ENCODE data around the gene CCDC34. TPM values are rescaled to one million over a fixed set of nuclear protein-coding genes. Genes with fewer than 3 reads are reported as not detected.

The CCDC34 gene
- total RNA-seq, 4 donors from 2014 or later: 1.3 to 10.4 (median 5.2) TPM

GRCh38 chr11:27291302-27291889, 71.6 kb downstream of the CCDC34 start:
- TF ChIP-seq CTCF (IDR thresholded peaks at IDR 0.05) (peak in 1 of 6 experiments; percentile 18), POLR2A (IDR thresholded peaks at IDR 0.05) (no peak)
- DNase-seq: no peak
- H3K27ac ChIP-seq: peak overlapping the region in 1 of 4 donors; percentile 45
- no peaks in the 10 kb centered on the region for H3K27me3 ChIP-seq
- H3K4me3 ChIP-seq: no peak overlapping the region
- H3K36me3 ChIP-seq: no peaks in the 10 kb centered on the region
- peaks cover 0 to 5% (median 5%) of the 10 kb centered on the region in 3 donors for H3K9me3 ChIP-seq
- intact Hi-C loops (cut with DNase I): no loop called here
- 50 to 59% methylated on average over 5 to 6 of the region's 6 CpGs for WGBS, 2 donors
- H3K4me1 ChIP-seq: peaks cover 0 to 22% (median 0%) of the 10 kb centered on the region in 3 donors

GRCh38 chr11:27290261-27291050, 72.6 kb downstream of the CCDC34 start:
- TF ChIP-seq CTCF (IDR thresholded peaks at IDR 0.05) (no peak), POLR2A (IDR thresholded peaks at IDR 0.05) (no peak)
- Histone ChIP-seq H3K4me1 (peaks cover 0 to 22% (median 0%) of the 10 kb centered on the region in 3 donors), H3K27ac (peak overlapping the region in 1 of 4 donors; percentile 25), H3K9me3 (peaks cover 0 to 5% (median 5%) of the 10 kb centered on the region in 3 donors), H3K4me3 (no peak overlapping the region), H3K36me3 (no peaks in the 10 kb centered on the region), H3K27me3 (no peaks in the 10 kb centered on the region)
- intact Hi-C loops (cut with DNase I): no loop called here
- DNase-seq: no peak
- 75 to 80% methylated on average over 4 of the region's 4 CpGs for WGBS, 2 donors

Other genes with a start within 250 kb of the CCDC34 start
- 10 to 100 TPM; 22.3 to 45.6 (median 35.1) TPM for gene LGR4, start 109.6 kb upstream of the CCDC34 start, total RNA-seq
- gene LIN7C, start 143.6 kb upstream of the CCDC34 start, total RNA-seq: 10 to 100 TPM; 30.4 to 50.3 (median 47.3) TPM

Data from esophagus squamous epithelium (tissue), 5 donors.